GM23338 (cell line): ENCODE measurements around the gene ARSB. TPM values are rescaled to one million over a fixed set of nuclear protein-coding genes. Genes with fewer than 3 reads are reported as not detected.

Experiments
- ATAC-seq: fragments of 200-7000 bp; cut with Tn5 transposase; 3 replicates; pipeline ENCODE4 v1.9.1; 2020
- DNase-seq: peaks from one replicate; pipeline ENCODE4 v3.0.0-alpha.2; 2015; ENCODE audit warnings: low spot score
- H2AFZ ChIP-seq: fragments of 200-600 bp; sonication (generic); 2 replicates; pipeline ENCODE4 v1.8.0; 2016; ENCODE audit warnings: antibody characterized with exemption, mild to moderate bottlenecking, moderate library complexity
- H3F3A ChIP-seq: fragments of 200-600 bp; sonication (generic); replicated peaks from 2 replicates; pipeline ENCODE4 v1.8.0; 2017; ENCODE audit warnings: antibody characterized with exemption, mixed run types, low read depth
- H3K27ac ChIP-seq: fragments of 200-600 bp; sonication (generic); 2 replicates; pipeline ENCODE4 v1.6.1; 2016; ENCODE audit warnings: low read depth
- H3K27me3 ChIP-seq: fragments of 200-600 bp; sonication (generic); 2 replicates; pipeline ENCODE4 v1.8.0; 2016; ENCODE audit warnings: mild to moderate bottlenecking, mixed run types, moderate library complexity; ENCODE audit not compliant: insufficient read depth
- H3K36me3 ChIP-seq: fragments of 200-600 bp; sonication (generic); 2 replicates; pipeline ENCODE4 v1.8.0; 2016; ENCODE audit warnings: mild to moderate bottlenecking; ENCODE audit not compliant: insufficient read depth
- H3K4me1 ChIP-seq: fragments of 200-600 bp; sonication (generic); 2 replicates; pipeline ENCODE4 v1.8.0; 2016; ENCODE audit warnings: mild to moderate bottlenecking, moderate library complexity; ENCODE audit not compliant: insufficient read depth
- H3K4me2 ChIP-seq: fragments of 200-600 bp; sonication (generic); 2 replicates; pipeline ENCODE4 v1.7.1; 2017; ENCODE audit warnings: mixed run types
- H3K4me3 ChIP-seq: fragments of 200-600 bp; sonication (generic); 2 replicates; pipeline ENCODE4 v1.6.1; 2016; ENCODE audit warnings: mixed run types
- H3K79me2 ChIP-seq: fragments of 200-600 bp; sonication (generic); replicated peaks from 2 replicates; pipeline ENCODE4 v1.8.0; 2017; ENCODE audit warnings: mild to moderate bottlenecking; ENCODE audit not compliant: insufficient read depth
- H3K9me2 ChIP-seq: fragments of 200-600 bp; sonication (generic); 2 replicates; pipeline ENCODE4 v1.8.0; 2017; ENCODE audit not compliant: insufficient read depth
- H4K20me1 ChIP-seq: fragments of 200-600 bp; sonication (generic); replicated peaks from 2 replicates; pipeline ENCODE4 v1.8.0; 2017; ENCODE audit warnings: mild to moderate bottlenecking; ENCODE audit not compliant: insufficient read depth
- H3K27ac Mint-ChIP-seq: 2 replicates; pipeline ENCODE4 v1.8.0; 2020; ENCODE audit warnings: inconsistent platforms, mild to moderate bottlenecking, moderate library complexity, mixed read lengths
- H3K27me3 Mint-ChIP-seq: 3 replicates; pipeline ENCODE4 v1.8.0; 2022; ENCODE audit warnings: low read depth, mild to moderate bottlenecking, moderate library complexity, mixed read lengths, inconsistent platforms; ENCODE audit not compliant: insufficient read depth, poor library complexity
- H3K36me3 Mint-ChIP-seq: 3 replicates; pipeline ENCODE4 v1.8.0; 2021; ENCODE audit warnings: low read depth, mild to moderate bottlenecking, inconsistent platforms, moderate library complexity, mixed read lengths
- H3K4me1 Mint-ChIP-seq: 3 replicates; pipeline ENCODE4 v1.8.0; 2020; ENCODE audit warnings: mild to moderate bottlenecking, inconsistent platforms, mixed read lengths
- H3K4me3 Mint-ChIP-seq: 3 replicates; pipeline ENCODE4 v1.8.0; 2021; ENCODE audit warnings: moderate library complexity, mild to moderate bottlenecking, inconsistent platforms, mixed read lengths
- H3K9me3 Mint-ChIP-seq: 3 replicates; pipeline ENCODE4 v1.8.0; 2020; ENCODE audit warnings: moderate library complexity, mild to moderate bottlenecking, inconsistent platforms, mixed read lengths
- CREB1 ChIP-seq: fragments of 250-450 bp; sonication (Bioruptor Pico); IDR thresholded peaks from 2 replicates; pipeline ENCODE4 v1.5.0; 2020; ENCODE audit warnings: low read depth, mild to moderate bottlenecking, moderate library complexity
- CTCF ChIP-seq, 2 experiments: fragments of 200-600 bp in 1 of 2; sonication (generic) in 1 of 2; conservative IDR thresholded peaks; 2 replicates each; pipeline versions ENCODE4 v1.5.1 to v1.6.1; 2016 to 2017; ENCODE audit warnings: antibody characterized with exemption in 2 of 2, low read depth in 2 of 2, mild to moderate bottlenecking in 2 of 2, moderate library complexity in 1 of 2
- EZH2 ChIP-seq: fragments of 200-600 bp; sonication (generic); IDR thresholded peaks from one replicate; pipeline ENCODE4 v1.8.0; 2017; ENCODE audit warnings: antibody characterized with exemption, mild to moderate bottlenecking, low read depth; ENCODE audit not compliant: unreplicated experiment
- EZH2phosphoT487 ChIP-seq: fragments of 200-600 bp; sonication (generic); IDR thresholded peaks from one replicate; pipeline ENCODE4 v1.8.1; 2018; ENCODE audit warnings: antibody characterized with exemption; ENCODE audit not compliant: unreplicated experiment
- JUNB ChIP-seq: IDR thresholded peaks from one replicate; pipeline ENCODE4 v1.6.1; 2016; ENCODE audit warnings: antibody characterized with exemption; ENCODE audit not compliant: unreplicated experiment
- NANOG ChIP-seq: IDR thresholded peaks from 2 replicates; pipeline ENCODE4 v1.6.1; 2016; ENCODE audit warnings: antibody characterized with exemption, borderline replicate concordance
- REST ChIP-seq: IDR thresholded peaks from one replicate; pipeline ENCODE4 v1.6.1; 2018; ENCODE audit warnings: antibody characterized with exemption; ENCODE audit not compliant: unreplicated experiment
- STAT1 ChIP-seq: IDR thresholded peaks from one replicate; pipeline ENCODE4 v1.6.1; 2016; ENCODE audit warnings: antibody characterized with exemption; ENCODE audit not compliant: unreplicated experiment
- ZNF114 ChIP-seq: fragments of 250-450 bp; sonication (Bioruptor Pico); IDR thresholded peaks from 2 replicates; pipeline ENCODE4 v1.5.0; 2020; ENCODE audit warnings: mild to moderate bottlenecking, moderate library complexity
- ZNF331 ChIP-seq: fragments of 250-450 bp; sonication (Bioruptor Pico); IDR thresholded peaks from 2 replicates; pipeline ENCODE4 v1.5.0; 2020; ENCODE audit warnings: low read depth, mild to moderate bottlenecking, moderate library complexity
- ZNF462 ChIP-seq: fragments of 250-450 bp; sonication (Bioruptor Pico); IDR thresholded peaks from 2 replicates; pipeline ENCODE4 v1.5.0; 2020; ENCODE audit warnings: mild to moderate bottlenecking, moderate library complexity
- polyA plus RNA-seq: library from polyadenylated mRNA; unstranded; fragments of >200 nt; fragmentation: Nextera tagmentation; extraction: Ambion mirVana; gene quantifications from 2 replicates; pipeline ENCODE4 v1.2.1, GENCODE V29; 2016
- total RNA-seq: library from RNA; depleted of rRNA; stranded (reverse); fragments of >200 nt; shearing (Covaris generic); gene quantifications from 2 replicates; pipeline ENCODE4 v1.2.3, GENCODE V29; 2014

Gene ARSB
- total and polyA plus RNA-seq, 2 experiments from 2014 or later = 7.4 to 24.6 TPM

- H3K27me3 Mint-ChIP-seq = peaks cover 3% of the 10 kb centered on the region
- 0 out of 2 replicates have a peak, but pooled peaks cover 5% of the 10 kb centered on the region for H3K9me2 ChIP-seq
- no peak overlapping the region for H3K4me3 ChIP-seq
- H3K27ac Mint-ChIP-seq = no peak overlapping the region
- DNase-seq = no peak
- H3K4me1 ChIP-seq = no peaks in the 10 kb centered on the region
- no peak for TF ChIP-seq EZH2
- TF ChIP-seq ZNF331 = no peak
- TF ChIP-seq STAT1 = no peak
- no peak for TF ChIP-seq EZH2phosphoT487
- TF ChIP-seq ZNF462 (CRISPR knock-in tag) = no peak
- H3K36me3 ChIP-seq = no peaks in the 10 kb centered on the region
- no peak for ATAC-seq
- H3K4me2 ChIP-seq = no peak overlapping the region
- no peak overlapping the region for H2AFZ ChIP-seq
- H3K4me1 Mint-ChIP-seq = peaks cover 14% of the 10 kb centered on the region; the same call in 2 of the 3 replicates
- no peaks in the 10 kb centered on the region for H3K79me2 ChIP-seq
- H3K36me3 Mint-ChIP-seq = peaks cover 2% of the 10 kb centered on the region; the same call in 1 of the 3 replicates
- no peak overlapping the region for H3K27ac ChIP-seq
- H3K9me3 Mint-ChIP-seq = no peaks in the 10 kb centered on the region
- H3F3A ChIP-seq = no peaks in the 10 kb centered on the region
- no peaks in the 10 kb centered on the region for H3K27me3 ChIP-seq
- H3K4me3 Mint-ChIP-seq = no peak overlapping the region
- no peaks in the 10 kb centered on the region for H4K20me1 ChIP-seq
These were observed 206.6 kb downstream of the ARSB start for GRCh38 chr5:78778538-78778937.

GRCh38 chr5:78777901-78778300 lies 207.2 kb downstream of the ARSB start:
- DNase-seq (no peak), ATAC-seq (no peak)
- Mint-ChIP-seq H3K4me3 (no peak overlapping the region), H3K9me3 (no peaks in the 10 kb centered on the region), H3K27ac (no peak overlapping the region), H3K4me1 (peaks cover 15% of the 10 kb centered on the region; the same call in 2 of the 3 replicates), H3K27me3 (peaks cover 4% of the 10 kb centered on the region), H3K36me3 (peaks cover 2% of the 10 kb centered on the region; the same call in 1 of the 3 replicates)
- Histone ChIP-seq H3K9me2 (0 out of 2 replicates have a peak, but pooled peaks cover 5% of the 10 kb centered on the region), H4K20me1 (no peaks in the 10 kb centered on the region), H3K4me3 (no peak overlapping the region), H3K27ac (no peak overlapping the region), H3K27me3 (no peaks in the 10 kb centered on the region), H3K4me2 (no peak overlapping the region), H3K4me1 (no peaks in the 10 kb centered on the region), H3K79me2 (no peaks in the 10 kb centered on the region), H2AFZ (no peak overlapping the region), H3K36me3 (no peaks in the 10 kb centered on the region), H3F3A (no peaks in the 10 kb centered on the region)
- TF ChIP-seq REST (no peak), ZNF331 (no peak), CTCF (conservative IDR thresholded peaks at IDR 0.05; ENCODE audit: low read depth in 2 of 2) (no peak), JUNB (no peak), EZH2 (no peak), CREB1 (CRISPR knock-in tag) (no peak), NANOG (no peak), ZNF114 (no peak)
